Activated naive CD4-positive, alpha-beta T cell treated with anti-CD3 and anti-CD28 coated beads, Interleukin-2, amount 50 U/mL, for 72 hours (primary cell): Measurements from ENCODE around the gene ZNF391. TPM values are rescaled to one million over a fixed set of nuclear protein-coding genes. Genes with fewer than 3 reads are reported as not detected.
"Not testable (repeated sequence)": the region's sequence is repeated elsewhere in the genome, so short reads cannot be mapped to it uniquely, and the experiment has no call there.

Source experiments
- ATAC-seq, 2 donors: fragments of 150-1000 bp; cut with Tn5 transposase; 2 replicates each; pipeline ENCODE4 v1.10.0; 2021; ENCODE audit warnings: mild to moderate bottlenecking in 2 of 2, moderate library complexity in 2 of 2
- DNase-seq, 2 donors: peaks; one replicate each; pipeline ENCODE4 v3.0.0; 2021 to 2022; ENCODE audit warnings: low spot score in 2 of 2
- H3K27ac Mint-ChIP-seq, 2 donors: one replicate each; pipeline ENCODE4 v1.8.0; 2022; ENCODE audit warnings: mild to moderate bottlenecking in 2 of 2, mixed read lengths in 2 of 2
- H3K36me3 Mint-ChIP-seq, 2 donors: one replicate each; pipeline ENCODE4 v1.8.0; 2022; ENCODE audit warnings: mixed read lengths in 2 of 2
- H3K9me3 Mint-ChIP-seq, 2 donors: one replicate each; pipeline ENCODE4 v1.8.0; 2022; ENCODE audit warnings: mixed read lengths in 2 of 2
- total RNA-seq, 2 donors: library from RNA; stranded (reverse); gene quantifications; one replicate each; pipeline ENCODE4 v1.2.3, GENCODE V29; 2022

Gene ZNF391
- 1 to 10 TPM; 3.4 to 6.1 TPM for total RNA-seq

- peak; percentile 82 to 83 for DNase-seq
- ATAC-seq = peak; percentile 95 to 99
- H3K27ac Mint-ChIP-seq = peak within 1 kb of the TSS; percentile 88 to 90
- H3K36me3 Mint-ChIP-seq = peaks cover 12 to 15% of the 10 kb centered on the region in 2 donors
- H3K9me3 Mint-ChIP-seq = peaks cover 0 to under 1% of the 10 kb centered on the region in 2 donors
These were observed at the start of gene ZNF391 for GRCh38 chr6:27388293-27389197. TSS of gene ZNF391 (plus strand) at chr6:27388759. CDS start at chr6:27400371, 11,612 bp downstream.

- Mint-ChIP-seq H3K36me3 (peaks cover 3 to 20% of the 10 kb centered on the region in 2 donors), H3K9me3 (peaks cover 16 to 19% of the 10 kb centered on the region in 2 donors), H3K27ac (no peak overlapping the region)
- DNase-seq (no peak), ATAC-seq (no peak)
These were observed 35.7 kb upstream of the ZNF391 start for GRCh38 chr6:27352850-27353249.

- peaks cover 35 to 47% of the 10 kb centered on the region in 2 donors for H3K9me3 Mint-ChIP-seq
- ATAC-seq (no peak), DNase-seq (no peak)
- no peak overlapping the region for H3K27ac Mint-ChIP-seq
- H3K36me3 Mint-ChIP-seq = peaks cover 42 to 47% of the 10 kb centered on the region in 2 donors
These were observed 29.8 kb upstream of the ZNF391 start for GRCh38 chr6:27358786-27359185.

GRCh38 chr6:27359231-27359630 is 29.3 kb upstream of the ZNF391 start:
- H3K36me3 Mint-ChIP-seq = peaks cover 42 to 45% of the 10 kb centered on the region in 2 donors
- peak in 1 of 2 donors; percentile 43 for ATAC-seq
- H3K9me3 Mint-ChIP-seq = peaks cover 33 to 47% of the 10 kb centered on the region in 2 donors
- DNase-seq = no peak
- no peak overlapping the region for H3K27ac Mint-ChIP-seq

- peaks cover 7 to 18% of the 10 kb centered on the region in 2 donors for H3K9me3 Mint-ChIP-seq
- ATAC-seq = no peak
- no peak for DNase-seq
These were observed 20.4 kb upstream of the ZNF391 start for GRCh38 chr6:27368202-27368601.

GRCh38 chr6:27370391-27370790 is 18.2 kb upstream of the ZNF391 start:
- Mint-ChIP-seq H3K9me3 (peaks cover 7 to 18% of the 10 kb centered on the region in 2 donors), H3K36me3 (peaks cover 32 to 33% of the 10 kb centered on the region in 2 donors), H3K27ac (no peak overlapping the region)
- no peak for DNase-seq
- no peak for ATAC-seq

More at GRCh38 chr6:27368202-27368601, 20.4 kb upstream of the ZNF391 start:
- H3K27ac Mint-ChIP-seq = no peak overlapping the region
- peaks cover 32 to 35% of the 10 kb centered on the region in 2 donors for H3K36me3 Mint-ChIP-seq

- Mint-ChIP-seq H3K36me3 (peaks cover 4 to 7% of the 10 kb centered on the region in 2 donors), H3K9me3 (no peaks in the 10 kb centered on the region), H3K27ac (peak overlapping the region in 1 of 2 donors; percentile 83)
- peak; percentile 99 for ATAC-seq
- DNase-seq = peak; percentile 68 to 73
These were observed 13.5 kb upstream of the ZNF391 start for GRCh38 chr6:27374824-27375612.

- ATAC-seq = peak in 1 of 2 donors; percentile 28
- DNase-seq = no peak
- Mint-ChIP-seq H3K9me3 (no peaks in the 10 kb centered on the region), H3K36me3 (peaks cover 4 to 7% of the 10 kb centered on the region in 2 donors), H3K27ac (peak overlapping the region in 1 of 2 donors; percentile 83)
These were observed 12.9 kb upstream of the ZNF391 start for GRCh38 chr6:27375613-27376079.

GRCh38 chr6:27378406-27378805 is 10.2 kb upstream of the ZNF391 start:
- H3K9me3 Mint-ChIP-seq, H3K36me3 Mint-ChIP-seq, H3K27ac Mint-ChIP-seq, ATAC-seq, DNase-seq: not testable (repeated sequence)

- not testable (repeated sequence) for DNase-seq, H3K36me3 Mint-ChIP-seq, H3K27ac Mint-ChIP-seq, H3K9me3 Mint-ChIP-seq, ATAC-seq
These were observed 7.6 kb upstream of the ZNF391 start for GRCh38 chr6:27381001-27381400.

- no peak overlapping the region for H3K27ac Mint-ChIP-seq
- no peak for ATAC-seq
- peaks cover 5 to 9% of the 10 kb centered on the region in 2 donors for H3K36me3 Mint-ChIP-seq
- no peak for DNase-seq
- peaks cover 3 to 9% of the 10 kb centered on the region in 2 donors for H3K9me3 Mint-ChIP-seq
These were observed 5.5 kb upstream of the ZNF391 start for GRCh38 chr6:27383011-27383410.

GRCh38 chr6:27383481-27383880 is 5.1 kb upstream of the ZNF391 start:
- Mint-ChIP-seq H3K36me3 (peaks cover 5 to 9% of the 10 kb centered on the region in 2 donors), H3K27ac (no peak overlapping the region), H3K9me3 (peaks cover 3 to 9% of the 10 kb centered on the region in 2 donors)
- ATAC-seq (no peak), DNase-seq (no peak)

GRCh38 chr6:27392623-27393022 is 4.1 kb downstream of the ZNF391 start:
- no peak for DNase-seq

GRCh38 chr6:27394073-27394472 is 5.5 kb downstream of the ZNF391 start:
- H3K27ac Mint-ChIP-seq = no peak overlapping the region
- peaks cover 3 to 11% of the 10 kb centered on the region in 2 donors for H3K9me3 Mint-ChIP-seq
- ATAC-seq (no peak), DNase-seq (no peak)
- peaks cover 28 to 46% of the 10 kb centered on the region in 2 donors for H3K36me3 Mint-ChIP-seq

More at GRCh38 chr6:27392623-27393022, 4.1 kb downstream of the ZNF391 start:
- peaks cover 0 to 9% of the 10 kb centered on the region in 2 donors for H3K9me3 Mint-ChIP-seq
- no peak overlapping the region for H3K27ac Mint-ChIP-seq
- ATAC-seq = no peak
- peaks cover 22 to 35% of the 10 kb centered on the region in 2 donors for H3K36me3 Mint-ChIP-seq

- ATAC-seq (no peak), DNase-seq (no peak)
- Mint-ChIP-seq H3K9me3 (peaks cover 39 to 57% of the 10 kb centered on the region in 2 donors), H3K36me3 (peaks cover 73 to 74% of the 10 kb centered on the region in 2 donors), H3K27ac (no peak overlapping the region)
These were observed 12.5 kb downstream of the ZNF391 start for GRCh38 chr6:27400877-27401642.

- peaks cover 27 to 32% of the 10 kb centered on the region in 2 donors for H3K9me3 Mint-ChIP-seq
- no peak for DNase-seq
- ATAC-seq = no peak
- H3K36me3 Mint-ChIP-seq = peaks cover 30 to 35% of the 10 kb centered on the region in 2 donors
- H3K27ac Mint-ChIP-seq = no peak overlapping the region
These were observed 17.5 kb downstream of the ZNF391 start for GRCh38 chr6:27406085-27406484.
